SK-N-SH (cell line): ENCODE results near the gene CEP95. TPM values are rescaled to one million over a fixed set of nuclear protein-coding genes. Genes with fewer than 3 reads are reported as not detected.
"Not testable (repeated sequence)": the region's sequence is repeated elsewhere in the genome, so short reads cannot be mapped to it uniquely, and the experiment has no call there.

Experiments used
- CTCF ChIA-PET: fragments of 300-600, 350-600 bp; formaldehyde crosslinking; extraction: SDS; loops from one replicate; lab custom pipeline; 2021; lab: Yijun Ruan, JAX
- POLR2A ChIA-PET: fragments of 350-600 bp; sonication (Branson Sonifier 250); formaldehyde crosslinking; extraction: SDS; loops from one replicate; lab custom pipeline; 2020; ENCODE audit warnings: antibody characterized with exemption, inconsistent platforms; lab: Yijun Ruan, JAX
- DNase-seq: peaks from one replicate; pipeline ENCODE4 v3.0.0; 2012
- H2AFZ ChIP-seq: fragments of 200-600 bp; sonication (generic); 2 replicates; pipeline ENCODE4 v1.8.1; 2016; ENCODE audit warnings: antibody characterized with exemption, mild to moderate bottlenecking, low read depth
- H3F3A ChIP-seq: fragments of 200-600 bp; sonication (generic); replicated peaks from 2 replicates; pipeline ENCODE3; 2016; ENCODE audit warnings: antibody characterized with exemption, mild to moderate bottlenecking; ENCODE audit not compliant: insufficient read depth
- H3K27ac ChIP-seq, 2 experiments: fragments of 200-500 bp in 1 of 2; fragments of 200-600 bp in 1 of 2; sonication (Bioruptor generic) in 1 of 2; sonication (generic), shearing (Covaris generic) in 1 of 2; 2 replicates each; pipeline versions ENCODE4 v1.5.1 to v1.6.1; 2014 to 2016; ENCODE audit warnings: low read depth in 2 of 2, inconsistent platforms in 1 of 2, low read length in 1 of 2, mild to moderate bottlenecking in 1 of 2, mixed read lengths in 1 of 2
- H3K27me3 ChIP-seq: fragments of 200-600 bp; sonication (generic), shearing (Covaris generic); 2 replicates; pipeline ENCODE4 v1.6.1; 2016; ENCODE audit warnings: mixed run types; ENCODE audit not compliant: insufficient read depth
- H3K36me3 ChIP-seq, 2 experiments: fragments of 200-500 bp in 1 of 2; fragments of 200-600 bp in 1 of 2; sonication (Bioruptor generic) in 1 of 2; sonication (generic) in 1 of 2; replicated peaks in 1 of 2; 2 replicates each; pipeline versions ENCODE3 to v1.5.1; 2014 to 2016; ENCODE audit warnings: low read length in 1 of 2, mild to moderate bottlenecking in 1 of 2; ENCODE audit not compliant: insufficient read depth in 2 of 2, control insufficient read depth in 1 of 2
- H3K4me1 ChIP-seq, 2 experiments: fragments of 200-500 bp in 1 of 2; fragments of 200-600 bp in 1 of 2; sonication (Bioruptor generic) in 1 of 2; sonication (generic), shearing (Covaris generic) in 1 of 2; 2 replicates each; pipeline versions ENCODE4 v1.5.1 to v1.6.1; 2014 to 2016; ENCODE audit warnings: low read depth in 1 of 2, low read length in 1 of 2, mixed run types in 1 of 2; ENCODE audit not compliant: insufficient read depth in 2 of 2, control insufficient read depth in 1 of 2
- H3K4me2 ChIP-seq: fragments of 200-600 bp; sonication (generic), shearing (Covaris generic); 2 replicates; pipeline ENCODE4 v1.6.1; 2017; ENCODE audit warnings: mixed run types
- H3K4me3 ChIP-seq, 2 experiments: fragments of 200-500 bp in 1 of 2; fragments of 200-600 bp in 1 of 2; sonication (Bioruptor generic) in 1 of 2; sonication (generic), shearing (Covaris generic) in 1 of 2; 2 replicates each; pipeline versions ENCODE4 v1.5.1 to v1.8.1; 2014 to 2016; ENCODE audit warnings: low read depth in 2 of 2, inconsistent platforms in 1 of 2, low read length in 1 of 2, mild to moderate bottlenecking in 1 of 2, mixed read lengths in 1 of 2, moderate library complexity in 1 of 2
- H3K79me2 ChIP-seq: fragments of 200-600 bp; sonication (generic); 2 replicates; pipeline ENCODE4 v1.8.1; 2017; ENCODE audit warnings: mild to moderate bottlenecking; ENCODE audit not compliant: insufficient read depth
- H3K9ac ChIP-seq: fragments of 200-600 bp; sonication (generic); 2 replicates; pipeline ENCODE4 v1.6.1; 2017; ENCODE audit warnings: mixed run types
- H3K9me2 ChIP-seq: fragments of 200-600 bp; sonication (generic); 2 replicates; pipeline ENCODE4 v1.6.1; 2017; ENCODE audit warnings: mixed run types
- H3K9me3 ChIP-seq: fragments of 200-600 bp; sonication (generic); 2 replicates; pipeline ENCODE4 v1.6.1; 2017; ENCODE audit warnings: mixed run types, mild to moderate bottlenecking, moderate library complexity
- H4K20me1 ChIP-seq: fragments of 200-600 bp; sonication (generic); 2 replicates; pipeline ENCODE4 v1.6.1; 2017; ENCODE audit warnings: mild to moderate bottlenecking, mixed run types; ENCODE audit not compliant: insufficient read depth
- CHD2 ChIP-seq: fragments of 150-350 bp; IDR thresholded peaks from 2 replicates; pipeline ENCODE4 v1.6.1; 2018; ENCODE audit warnings: low read length; ENCODE audit not compliant: partially characterized antibody
- CTCF ChIP-seq: fragments of 200-600 bp; sonication (generic); IDR thresholded peaks from 2 replicates; pipeline ENCODE4 v1.6.1; 2017; ENCODE audit warnings: antibody characterized with exemption, mild to moderate bottlenecking, moderate library complexity
- EP300 ChIP-seq, 2 experiments: IDR thresholded peaks; 2 replicates each; pipeline versions ENCODE4 v1.4.0 to v1.6.1; 2012; ENCODE audit warnings: borderline replicate concordance in 1 of 2, low read depth in 1 of 2, low read length in 1 of 2
- FOSL2 ChIP-seq: IDR thresholded peaks from 2 replicates; pipeline ENCODE4 v1.4.0; 2012; ENCODE audit warnings: low read depth, mild to moderate bottlenecking, moderate library complexity, borderline replicate concordance
- FOXM1 ChIP-seq: IDR thresholded peaks from 2 replicates; pipeline ENCODE4 v1.4.0; 2012; ENCODE audit warnings: low read depth, mild to moderate bottlenecking
- GABPA ChIP-seq: IDR thresholded peaks from 2 replicates; pipeline ENCODE4 v1.4.0; 2012; ENCODE audit warnings: low read depth, mild to moderate bottlenecking
- MAX ChIP-seq: IDR thresholded peaks from 2 replicates; pipeline ENCODE4 v1.4.0; 2012; ENCODE audit warnings: low read depth
- MEF2A ChIP-seq: IDR thresholded peaks from 2 replicates; pipeline ENCODE4 v1.4.0; 2012; ENCODE audit warnings: low read depth, borderline replicate concordance
- MXI1 ChIP-seq: IDR thresholded peaks from 2 replicates; pipeline ENCODE4 v1.6.1; 2012; ENCODE audit warnings: mild to moderate bottlenecking, low read depth, low read length, improper control_type of control experiment
- POLR2AphosphoS5 ChIP-seq: IDR thresholded peaks from 2 replicates; pipeline ENCODE4 v1.6.1; 2012; ENCODE audit warnings: low read depth, low read length
- SMC3 ChIP-seq: IDR thresholded peaks from 2 replicates; pipeline ENCODE4 v1.6.1; 2012; ENCODE audit warnings: low read depth, low read length, improper control_type of control experiment
- TCF12 ChIP-seq: IDR thresholded peaks from 2 replicates; pipeline ENCODE4 v1.4.0; 2012
- YY1 ChIP-seq: IDR thresholded peaks from 2 replicates; pipeline ENCODE4 v1.4.0; 2012; ENCODE audit warnings: low read depth, mild to moderate bottlenecking
- WGBS: methylation state at CpG from one replicate; pipeline ENCODE4 v1.1.6; 2017; ENCODE audit warnings: low lambda C conversion rate; 5-methylcytosine and 5-hydroxymethylcytosine counted together
- polyA plus RNA-seq, 3 experiments: library from polyadenylated mRNA; depleted of rRNA; stranded (reverse); fragments of >200 nt; gene quantifications; 2 replicates each; pipeline ENCODE4 v1.2.3, GENCODE V29; 2012
- TF ChIP-seq, protein P1 (sequence below): IDR thresholded peaks from 2 replicates; pipeline ENCODE4; 2012
- TF ChIP-seq, protein P2 (sequence below): IDR thresholded peaks from 2 replicates; pipeline ENCODE4 v1.4.0; 2012; ENCODE audit warnings: low read depth, borderline replicate concordance

Gene CEP95
- polyA plus RNA-seq, 1 of the 3 experiments (the other 2 are of a cell fraction), result 30.8 TPM

GRCh38 chr17:64574646-64575045 lies 67.9 kb downstream of the CEP95 start (continued):
- TF ChIP-seq CTCF (no peak), CHD2 (no peak), EP300 (IDR thresholded peaks at IDR 0.05; ENCODE audit: borderline replicate concordance in 1 of 2, low read depth in 1 of 2, low read length in 1 of 2) (no peak), SMC3 (no peak), GABPA (no peak)

- Histone ChIP-seq H3F3A (peaks cover 86% of the 10 kb centered on the region), H3K27me3 (no peaks in the 10 kb centered on the region), H3K4me2 (no peak overlapping the region), H2AFZ (no peak overlapping the region), H3K4me1 (peaks cover 4 to 29% of the 10 kb centered on the region in 2 experiments), H3K9me2 (no peaks in the 10 kb centered on the region), H3K4me3 (no peak overlapping the region), H3K27ac (peak overlapping the region in 1 of 2 experiments; percentile 66; a peak in 2 of 4 replicates), H4K20me1 (peaks cover 46% of the 10 kb centered on the region), H3K9me3 (no peaks in the 10 kb centered on the region), H3K36me3 (peaks cover 34 to 91% of the 10 kb centered on the region in 2 experiments), H3K9ac (no peak overlapping the region), H3K79me2 (peaks cover 91% of the 10 kb centered on the region)
- POLR2A ChIA-PET, result interaction anchor here (0.6 to 1.0 kb wide), 2 partner anchors 13 to 39 kb away, joined by 3 read pairs; no protein-coding TSS in a partner anchor
- DNase-seq, result no peak
- no peak for TF ChIP-seq FOXM1
- 0 out of 2 replicates have a peak, but pooled peaks have one; percentile 11 for TF ChIP-seq TCF12
- WGBS, result 92% methylated on average over 3 of the region's 3 CpGs
- CTCF ChIA-PET, result interaction anchor here (0.6 to 1.6 kb wide), 11 partner anchors 11 to 157 kb away, joined by 3 to 8 read pairs (median 4); no protein-coding TSS in a partner anchor
Observed at GRCh38 chr17:64575431-64575830, 68.7 kb downstream of the CEP95 start.

- H3K9me2 ChIP-seq, H3K4me3 ChIP-seq, H2AFZ ChIP-seq, H3K4me2 ChIP-seq, H3K27me3 ChIP-seq, DNase-seq, H3K9ac ChIP-seq, H3K27ac ChIP-seq, H3K9me3 ChIP-seq, POLR2A ChIA-PET: not testable (repeated sequence)
- Histone ChIP-seq H3K4me1 (peaks cover 4 to 32% of the 10 kb centered on the region in 2 experiments), H4K20me1 (peaks cover 58% of the 10 kb centered on the region), H3F3A (peaks cover 91% of the 10 kb centered on the region), H3K79me2 (peaks cover 88% of the 10 kb centered on the region), H3K36me3 (peaks cover 30 to 88% of the 10 kb centered on the region in 2 experiments)
- WGBS, result 94% methylated on average over 4 of the region's 4 CpGs
- CTCF ChIA-PET, result interaction anchor here (1.2 to 1.4 kb wide), 3 partner anchors 9 to 158 kb away, joined by 3 read pairs; no protein-coding TSS in a partner anchor
Observed at GRCh38 chr17:64577025-64577424, 70.2 kb downstream of the CEP95 start.

DNA sequence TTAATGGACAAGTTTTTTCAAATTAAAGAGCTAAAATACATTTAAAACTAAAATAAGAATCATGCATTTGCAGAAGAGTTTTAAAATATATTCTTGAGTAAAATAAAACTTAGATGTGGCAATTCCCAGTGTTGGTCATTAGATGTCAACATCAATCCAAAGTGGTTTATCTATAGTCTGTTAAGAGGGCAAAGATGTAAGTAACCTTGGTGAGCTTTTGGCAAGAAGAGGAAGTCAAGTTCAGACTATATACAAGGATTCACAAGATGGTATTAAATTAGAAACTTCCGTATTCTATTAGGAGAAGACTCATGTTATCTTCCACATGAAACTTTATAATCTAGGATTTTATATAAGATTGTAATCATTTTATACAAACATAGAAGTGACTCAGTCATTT lies 73.1 kb downstream of the CEP95 start:
- POLR2A ChIA-PET, result no interaction called here
- H3K27ac ChIP-seq, result peak overlapping the region in 1 of 2 experiments; percentile 70; a peak in 2 of 4 replicates
- TF ChIP-seq, protein P1, sequence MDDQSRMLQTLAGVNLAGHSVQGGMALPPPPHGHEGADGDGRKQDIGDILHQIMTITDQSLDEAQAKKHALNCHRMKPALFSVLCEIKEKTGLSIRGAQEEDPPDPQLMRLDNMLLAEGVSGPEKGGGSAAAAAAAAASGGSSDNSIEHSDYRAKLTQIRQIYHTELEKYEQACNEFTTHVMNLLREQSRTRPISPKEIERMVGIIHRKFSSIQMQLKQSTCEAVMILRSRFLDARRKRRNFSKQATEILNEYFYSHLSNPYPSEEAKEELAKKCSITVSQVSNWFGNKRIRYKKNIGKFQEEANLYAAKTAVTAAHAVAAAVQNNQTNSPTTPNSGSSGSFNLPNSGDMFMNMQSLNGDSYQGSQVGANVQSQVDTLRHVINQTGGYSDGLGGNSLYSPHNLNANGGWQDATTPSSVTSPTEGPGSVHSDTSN, result no peak
- TF ChIP-seq CHD2, result no peak
- TF ChIP-seq MEF2A, result no peak
- TF ChIP-seq, protein P2, sequence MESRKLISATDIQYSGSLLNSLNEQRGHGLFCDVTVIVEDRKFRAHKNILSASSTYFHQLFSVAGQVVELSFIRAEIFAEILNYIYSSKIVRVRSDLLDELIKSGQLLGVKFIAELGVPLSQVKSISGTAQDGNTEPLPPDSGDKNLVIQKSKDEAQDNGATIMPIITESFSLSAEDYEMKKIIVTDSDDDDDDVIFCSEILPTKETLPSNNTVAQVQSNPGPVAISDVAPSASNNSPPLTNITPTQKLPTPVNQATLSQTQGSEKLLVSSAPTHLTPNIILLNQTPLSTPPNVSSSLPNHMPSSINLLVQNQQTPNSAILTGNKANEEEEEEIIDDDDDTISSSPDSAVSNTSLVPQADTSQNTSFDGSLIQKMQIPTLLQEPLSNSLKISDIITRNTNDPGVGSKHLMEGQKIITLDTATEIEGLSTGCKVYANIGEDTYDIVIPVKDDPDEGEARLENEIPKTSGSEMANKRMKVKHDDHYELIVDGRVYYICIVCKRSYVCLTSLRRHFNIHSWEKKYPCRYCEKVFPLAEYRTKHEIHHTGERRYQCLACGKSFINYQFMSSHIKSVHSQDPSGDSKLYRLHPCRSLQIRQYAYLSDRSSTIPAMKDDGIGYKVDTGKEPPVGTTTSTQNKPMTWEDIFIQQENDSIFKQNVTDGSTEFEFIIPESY, result no peak
- no peak for TF ChIP-seq FOSL2
- no peak for TF ChIP-seq YY1
- no peak for TF ChIP-seq SMC3
- no peak for TF ChIP-seq POLR2AphosphoS5
- TF ChIP-seq MAX, result no peak
- TF ChIP-seq TCF12, result no peak
- no peak for TF ChIP-seq MXI1

More for the DNA sequence above, 73.1 kb downstream of the CEP95 start:
- Histone ChIP-seq H3K9me2 (0 out of 2 replicates have a peak, but pooled peaks cover 2% of the 10 kb centered on the region), H3K9ac (no peak overlapping the region), H3K4me3 (no peak overlapping the region), H2AFZ (no peak overlapping the region), H4K20me1 (peaks cover 51% of the 10 kb centered on the region), H3K9me3 (no peaks in the 10 kb centered on the region), H3K36me3 (peaks cover 38 to 88% of the 10 kb centered on the region in 2 experiments), H3K4me1 (peaks cover 0 to 16% of the 10 kb centered on the region in 2 experiments; a peak in 2 of 4 replicates), H3K4me2 (no peak overlapping the region), H3K27me3 (no peaks in the 10 kb centered on the region), H3K79me2 (peaks cover 92% of the 10 kb centered on the region), H3F3A (peaks cover 87% of the 10 kb centered on the region)
- no peak for DNase-seq
- CTCF ChIA-PET, result interaction anchor here (1.1 kb wide), 1 partner anchor 41 kb away, joined by 3 read pairs; no protein-coding TSS in a partner anchor
- WGBS, result 89% methylated on average over 1 of the region's 1 CpG
